ENCODE measurements around the gene JMJD8.

JMJD8 gene

DNA sequence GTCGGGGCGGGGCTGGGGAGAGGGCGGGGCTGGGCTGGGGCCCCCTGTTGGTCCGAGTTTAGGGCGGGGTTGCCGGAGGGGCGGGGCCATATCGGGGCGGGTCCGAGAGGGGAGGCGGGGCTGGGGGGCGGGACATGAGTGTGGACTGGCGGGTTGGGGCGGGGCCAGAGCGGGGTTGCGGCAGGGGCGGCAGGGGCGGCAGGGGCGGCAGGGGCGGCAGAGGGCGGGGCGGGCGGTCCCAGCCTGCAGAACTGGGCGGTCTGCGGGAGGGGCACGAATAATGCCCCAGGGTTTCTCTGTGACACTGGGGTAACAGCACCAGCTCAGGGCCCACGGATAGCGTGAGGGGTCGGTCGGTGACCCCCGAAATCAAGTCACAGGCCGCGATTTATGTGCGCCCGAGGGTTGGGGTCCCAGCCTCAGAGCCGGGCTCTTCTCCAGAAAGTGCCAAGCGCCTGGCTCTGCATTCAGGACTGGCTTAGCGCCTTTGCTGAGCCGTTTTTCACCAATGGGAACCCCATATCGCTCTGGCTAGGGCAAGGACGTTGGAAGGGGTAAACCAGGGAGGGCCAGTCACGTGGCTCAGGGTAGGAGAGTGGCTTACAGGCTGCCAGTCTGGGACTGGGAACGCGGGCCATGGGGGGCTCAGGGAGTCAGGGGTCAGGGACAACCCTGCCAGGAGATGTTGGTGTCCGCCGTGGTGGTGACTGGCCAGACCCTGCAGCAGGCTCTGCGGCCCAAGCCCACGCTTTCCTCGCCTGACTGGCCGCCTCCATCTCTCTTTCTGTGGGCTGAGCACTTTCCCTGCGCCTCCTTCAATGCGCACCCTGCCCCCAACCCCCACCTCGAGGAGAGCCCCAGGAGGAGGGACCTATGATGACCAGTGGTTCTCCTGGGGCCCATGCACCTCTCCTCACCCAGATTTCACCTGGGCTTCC, 46.8 kb downstream of the JMJD8 start:
- peak; percentile 86 to 89 for DNase-seq

DNA sequence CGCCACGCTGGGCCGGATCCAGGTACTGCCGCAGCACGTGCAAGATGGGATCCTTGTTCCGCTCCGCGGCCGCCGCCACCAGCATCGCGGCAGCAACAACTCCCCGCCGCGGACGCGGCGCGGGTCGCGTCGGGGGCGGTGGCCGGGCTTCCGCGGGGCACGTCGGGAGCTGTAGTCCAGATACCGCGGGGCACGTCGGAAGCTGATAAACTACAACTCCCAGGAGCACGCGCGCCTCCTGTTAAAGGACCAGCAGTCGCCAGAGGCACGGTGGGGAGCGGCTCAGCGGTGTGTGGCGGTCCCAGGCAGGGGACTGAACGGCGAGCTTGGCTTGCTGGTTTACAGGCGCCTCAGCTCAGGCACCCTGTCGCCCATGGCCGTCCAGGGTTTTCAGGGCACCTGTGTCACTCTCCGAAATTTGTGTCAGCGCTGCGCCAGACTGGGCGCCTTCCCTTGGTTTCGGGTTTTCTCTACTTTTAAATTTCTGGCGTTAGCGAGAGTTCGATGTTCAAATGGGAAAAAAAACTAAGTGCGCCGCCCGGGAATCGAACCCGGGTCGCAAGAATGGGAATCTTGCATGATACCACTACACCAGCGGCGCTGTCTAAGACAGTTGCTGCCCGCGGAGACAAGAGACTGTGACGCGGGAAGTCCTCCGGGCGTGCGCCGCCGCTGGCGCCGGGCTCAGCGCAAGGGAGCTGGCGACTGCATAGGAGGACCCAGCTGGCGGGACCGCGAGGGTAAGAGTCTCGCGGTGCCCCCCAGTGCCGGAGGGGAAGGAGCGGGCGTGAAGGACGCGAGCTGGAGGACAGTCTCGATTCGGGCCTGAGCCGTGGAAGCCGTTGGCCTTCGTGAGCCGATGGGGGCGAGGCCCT, 47.7 kb downstream of the JMJD8 start, which contains the start of gene METTL26:
Gene METTL26 (minus strand): TSS at position 100 of the 875 bp plus-strand sequence. CDS start 15 bp downstream, at position 85.
- DNase-seq: peak; percentile 94

DNA sequence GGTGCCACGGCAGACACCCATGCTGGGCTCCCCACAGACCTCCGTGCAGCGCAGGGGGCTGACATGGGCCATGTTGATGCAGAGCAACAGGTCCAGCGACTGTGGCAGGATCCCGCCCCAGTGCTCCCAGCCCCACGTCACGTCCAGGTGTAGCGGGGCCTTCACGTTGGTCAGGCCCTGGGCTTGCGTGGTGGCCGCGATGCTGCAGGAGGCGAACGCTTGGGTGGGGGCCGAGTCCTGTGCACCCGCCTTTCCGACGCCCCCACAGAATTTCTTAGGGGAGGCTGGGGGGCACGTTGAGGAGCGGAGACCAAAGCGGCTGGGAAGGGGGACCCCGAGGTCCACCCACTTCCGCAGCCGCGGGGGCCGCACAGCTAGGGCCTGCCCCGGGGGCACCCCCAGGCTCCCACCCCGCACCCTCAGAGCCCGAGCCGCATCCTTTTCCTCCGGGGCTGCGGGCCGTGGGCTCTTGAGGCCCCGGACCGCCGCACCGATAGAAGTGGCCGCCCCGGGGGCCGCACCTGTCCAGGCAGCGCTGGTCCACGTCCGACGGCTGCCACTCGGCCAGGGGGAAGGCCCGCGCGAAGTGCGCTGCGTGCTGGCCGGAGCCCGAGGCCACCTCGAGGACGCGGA, 48.4 kb downstream of the JMJD8 start:
- DNase-seq: no peak

DNA sequence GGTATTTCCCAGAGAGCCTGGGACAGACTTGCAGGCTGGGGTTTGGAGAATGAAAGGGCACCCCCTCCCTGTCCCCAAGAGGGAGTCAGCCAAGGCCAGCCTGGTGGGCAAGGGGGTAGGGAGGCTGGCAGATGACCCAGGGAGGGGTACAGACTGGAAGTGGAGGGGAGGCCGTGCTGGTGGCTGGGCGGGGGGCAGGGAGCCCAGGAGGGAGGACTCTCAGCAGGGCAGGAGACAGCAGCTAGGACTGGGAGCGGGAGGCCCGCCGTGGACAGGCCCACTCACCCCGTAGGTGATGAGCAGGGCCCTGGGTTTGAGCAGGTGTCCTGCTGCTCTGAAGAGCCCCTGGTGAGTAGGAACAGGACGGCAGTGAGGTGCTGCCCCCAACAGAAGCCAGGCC, 49.1 kb downstream of the JMJD8 start:
- no peak for DNase-seq

DNA sequence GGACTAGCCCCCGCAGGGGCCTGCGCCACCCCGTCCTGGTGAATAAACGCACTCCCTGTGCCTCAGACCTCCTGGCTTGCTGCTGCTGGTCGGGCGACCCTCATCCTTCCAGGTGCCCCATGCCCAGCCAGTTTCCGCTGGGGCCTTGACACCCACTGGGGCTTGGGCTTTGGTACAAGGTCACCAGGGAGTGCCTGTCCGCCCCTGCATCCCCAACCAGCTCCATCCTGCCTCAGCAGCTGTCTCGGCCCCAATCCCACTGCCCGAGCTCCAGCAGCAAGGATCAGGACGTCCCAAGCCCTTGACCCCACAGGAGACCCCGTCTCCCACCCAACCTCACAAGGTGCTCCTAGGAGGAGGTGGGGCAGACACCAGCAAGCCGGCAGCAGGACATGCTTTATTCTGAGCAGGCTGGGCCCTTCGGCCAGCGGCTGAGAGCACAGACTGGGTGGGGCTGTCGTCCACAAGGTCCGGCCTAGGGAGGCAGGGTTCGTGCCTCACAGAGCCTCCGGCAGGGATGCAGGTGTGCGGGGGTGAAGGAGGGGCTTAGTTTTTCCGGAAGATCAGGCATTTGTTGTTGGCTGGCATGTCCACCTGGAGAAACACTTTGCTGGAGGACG, 50.0 kb downstream of the JMJD8 start:
- no peak for DNase-seq

DNA sequence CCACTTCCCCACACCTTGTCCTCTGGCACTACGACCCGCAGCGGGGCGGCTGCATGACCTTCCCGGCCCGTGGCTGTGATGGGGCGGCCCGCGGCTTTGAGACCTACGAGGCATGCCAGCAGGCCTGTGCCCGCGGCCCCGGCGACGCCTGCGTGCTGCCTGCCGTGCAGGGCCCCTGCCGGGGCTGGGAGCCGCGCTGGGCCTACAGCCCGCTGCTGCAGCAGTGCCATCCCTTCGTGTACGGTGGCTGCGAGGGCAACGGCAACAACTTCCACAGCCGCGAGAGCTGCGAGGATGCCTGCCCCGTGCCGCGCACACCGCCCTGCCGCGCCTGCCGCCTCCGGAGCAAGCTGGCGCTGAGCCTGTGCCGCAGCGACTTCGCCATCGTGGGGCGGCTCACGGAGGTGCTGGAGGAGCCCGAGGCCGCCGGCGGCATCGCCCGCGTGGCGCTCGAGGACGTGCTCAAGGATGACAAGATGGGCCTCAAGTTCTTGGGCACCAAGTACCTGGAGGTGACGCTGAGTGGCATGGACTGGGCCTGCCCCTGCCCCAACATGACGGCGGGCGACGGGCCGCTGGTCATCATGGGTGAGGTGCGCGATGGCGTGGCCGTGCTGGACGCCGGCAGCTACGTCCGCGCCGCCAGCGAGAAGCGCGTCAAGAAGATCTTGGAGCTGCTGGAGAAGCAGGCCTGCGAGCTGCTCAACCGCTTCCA, 50.6 kb downstream of the JMJD8 start:
- no peak for DNase-seq

DNA sequence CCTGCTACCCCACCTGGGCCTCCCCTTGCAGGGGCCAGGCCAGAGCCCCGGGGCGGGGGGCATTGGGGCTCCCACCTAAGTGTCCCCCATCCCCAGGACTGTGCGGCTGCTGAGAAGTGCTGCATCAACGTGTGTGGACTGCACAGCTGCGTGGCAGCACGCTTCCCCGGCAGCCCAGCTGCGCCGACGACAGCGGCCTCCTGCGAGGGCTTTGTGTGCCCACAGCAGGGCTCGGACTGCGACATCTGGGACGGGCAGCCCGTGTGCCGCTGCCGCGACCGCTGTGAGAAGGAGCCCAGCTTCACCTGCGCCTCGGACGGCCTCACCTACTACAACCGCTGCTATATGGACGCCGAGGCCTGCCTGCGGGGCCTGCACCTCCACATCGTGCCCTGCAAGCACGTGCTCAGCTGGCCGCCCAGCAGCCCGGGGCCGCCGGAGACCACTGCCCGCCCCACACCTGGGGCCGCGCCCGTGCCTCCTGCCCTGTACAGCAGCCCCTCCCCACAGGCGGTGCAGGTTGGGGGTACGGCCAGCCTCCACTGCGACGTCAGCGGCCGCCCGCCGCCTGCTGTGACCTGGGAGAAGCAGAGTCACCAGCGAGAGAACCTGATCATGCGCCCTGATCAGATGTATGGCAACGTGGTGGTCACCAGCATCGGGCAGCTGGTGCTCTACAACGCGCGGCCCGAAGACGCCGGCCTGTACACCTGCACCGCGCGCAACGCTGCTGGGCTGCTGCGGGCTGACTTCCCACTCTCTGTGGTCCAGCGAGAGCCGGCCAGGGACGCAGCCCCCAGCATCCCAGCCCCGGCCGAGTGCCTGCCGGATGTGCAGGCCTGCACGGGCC, 51.4 kb downstream of the JMJD8 start:
- DNase-seq: no peak

DNA sequence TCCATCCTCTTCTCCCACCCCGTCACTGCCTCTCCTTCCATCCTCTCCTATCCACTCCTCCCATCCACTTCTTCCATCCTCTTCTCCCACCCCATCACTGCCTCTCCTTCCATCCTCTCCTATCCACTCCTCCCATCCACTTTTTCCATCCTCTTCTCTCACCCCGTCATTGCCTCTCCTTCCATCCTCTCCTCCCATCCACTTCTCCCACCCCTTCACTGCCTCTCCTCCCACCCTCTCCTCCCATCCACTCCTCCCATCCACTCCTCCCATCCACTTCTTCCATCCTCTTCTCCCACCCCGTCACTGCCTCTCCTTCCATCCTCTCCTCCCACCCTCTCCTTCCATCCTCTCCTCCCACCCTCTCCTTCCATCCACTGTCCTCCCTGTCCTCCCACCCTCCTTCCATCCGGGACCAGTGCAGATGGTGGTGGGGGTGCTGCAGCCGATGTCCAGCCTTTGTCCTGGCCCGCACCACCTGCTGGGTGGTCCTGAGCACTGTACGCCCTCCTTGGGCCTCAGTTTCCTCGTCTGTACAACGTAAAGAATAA, 52.3 kb downstream of the JMJD8 start:
- no peak for DNase-seq

Measured in CD4-positive, alpha-beta T cell treated with Interleukin-1 beta for 1 hour (primary cell).